MM.1S (cell line): ENCODE results near the gene FBXO42.

Experiments used
- DNase-seq: peaks from one replicate; pipeline ENCODE4 v3.0.0-alpha.2; 2015
- H2AFZ ChIP-seq: fragments of 300-600 bp; sonication (generic); 2 replicates; pipeline ENCODE4 v1.6.0; 2016; ENCODE audit warnings: antibody characterized with exemption, low read length
- H3F3A ChIP-seq: fragments of 300-600 bp; sonication (generic); 2 replicates; pipeline ENCODE4 v1.6.1; 2016; ENCODE audit warnings: mild to moderate bottlenecking, antibody characterized with exemption, low read length, moderate library complexity, mixed read lengths; ENCODE audit not compliant: insufficient read depth
- H3K27ac ChIP-seq: fragments of 300-600 bp; sonication (generic); 2 replicates; pipeline ENCODE4 v1.5.1; 2016; ENCODE audit warnings: mild to moderate bottlenecking, low read length
- H3K27me3 ChIP-seq: fragments of 300-600 bp; sonication (generic); replicated peaks from 2 replicates; pipeline ENCODE4 v1.6.0; 2016; ENCODE audit warnings: low read length; ENCODE audit not compliant: insufficient read depth
- H3K36me3 ChIP-seq: fragments of 300-600 bp; sonication (generic); replicated peaks from 2 replicates; pipeline ENCODE4 v1.6.1; 2016; ENCODE audit warnings: mild to moderate bottlenecking, low read length, mixed read lengths; ENCODE audit not compliant: insufficient read depth
- H3K4me1 ChIP-seq: fragments of 300-600 bp; sonication (generic); 2 replicates; pipeline ENCODE4 v1.6.1; 2016; ENCODE audit warnings: low read length, mixed read lengths
- H3K4me2 ChIP-seq: fragments of 300-600 bp; sonication (generic); 2 replicates; pipeline ENCODE4 v1.6.0; 2016; ENCODE audit warnings: low read depth, low read length
- H3K4me3 ChIP-seq: fragments of 300-600 bp; sonication (generic); 2 replicates; pipeline ENCODE4 v1.5.1; 2016; ENCODE audit warnings: low read length, mixed read lengths
- H3K79me2 ChIP-seq: fragments of 300-600 bp; sonication (generic); 2 replicates; pipeline ENCODE4 v1.6.1; 2016; ENCODE audit warnings: mixed run types, low read length, mixed read lengths
- H3K9ac ChIP-seq: fragments of 300-600 bp; sonication (generic); 2 replicates; pipeline ENCODE4 v1.6.1; 2016; ENCODE audit warnings: low read length, mixed read lengths
- H3K9me2 ChIP-seq: fragments of 300-600 bp; sonication (generic); replicated peaks from 2 replicates; pipeline ENCODE4 v1.6.1; 2016; ENCODE audit warnings: mild to moderate bottlenecking, low read length, mixed read lengths; ENCODE audit not compliant: insufficient read depth
- H3K9me3 ChIP-seq: fragments of 300-600 bp; sonication (generic); replicated peaks from 2 replicates; pipeline ENCODE4 v1.6.1; 2016; ENCODE audit warnings: mild to moderate bottlenecking, low read length, mixed read lengths; ENCODE audit not compliant: insufficient read depth
- H4K20me1 ChIP-seq: fragments of 300-600 bp; sonication (generic); 2 replicates; pipeline ENCODE4 v1.6.1; 2016; ENCODE audit warnings: mild to moderate bottlenecking, low read length, moderate library complexity, mixed read lengths; ENCODE audit not compliant: insufficient read depth
- CTCF ChIP-seq: fragments of 300-600 bp; sonication (generic); IDR thresholded peaks from 2 replicates; pipeline ENCODE4 v1.5.1; 2016; ENCODE audit warnings: antibody characterized with exemption, low read length, mixed read lengths
- EZH2 ChIP-seq: fragments of 300-600 bp; sonication (generic); optimal IDR thresholded peaks from 2 replicates; pipeline ENCODE3; 2017; ENCODE audit warnings: low read depth, mild to moderate bottlenecking, antibody characterized with exemption, low read length, mixed read lengths
- EZH2phosphoT487 ChIP-seq: fragments of 300-600 bp; sonication (generic); IDR thresholded peaks from 2 replicates; pipeline ENCODE4 v1.6.1; 2018; ENCODE audit warnings: antibody characterized with exemption, low read length

FBXO42 gene

GRCh38 chr1:16204216-16204615 lies 148.1 kb downstream of the FBXO42 start:
- DNase-seq = no peak
- Histone ChIP-seq H3K79me2 (no peaks in the 10 kb centered on the region), H3K9me2 (no peaks in the 10 kb centered on the region), H3K9ac (no peak overlapping the region), H3K9me3 (no peaks in the 10 kb centered on the region), H3K27me3 (no peaks in the 10 kb centered on the region), H3K36me3 (no peaks in the 10 kb centered on the region), H3K4me2 (no peak overlapping the region), H2AFZ (no peak overlapping the region), H3K4me3 (no peak overlapping the region), H4K20me1 (no peaks in the 10 kb centered on the region), H3K27ac (no peak overlapping the region), H3K4me1 (no peaks in the 10 kb centered on the region; the same call in 1 of the 2 replicates), H3F3A (peaks cover 4% of the 10 kb centered on the region; the same call in 1 of the 2 replicates)
- TF ChIP-seq EZH2 (no peak), EZH2phosphoT487 (no peak), CTCF (no peak)

- Histone ChIP-seq H3K79me2 (no peaks in the 10 kb centered on the region), H3K9ac (no peak overlapping the region), H3F3A (peaks cover 4% of the 10 kb centered on the region; the same call in 1 of the 2 replicates), H3K4me1 (no peaks in the 10 kb centered on the region; the same call in 1 of the 2 replicates), H4K20me1 (no peaks in the 10 kb centered on the region), H3K9me2 (no peaks in the 10 kb centered on the region), H3K4me2 (no peak overlapping the region), H3K27me3 (no peaks in the 10 kb centered on the region), H3K27ac (no peak overlapping the region), H2AFZ (no peak overlapping the region), H3K9me3 (no peaks in the 10 kb centered on the region), H3K36me3 (no peaks in the 10 kb centered on the region), H3K4me3 (no peak overlapping the region)
- no peak for TF ChIP-seq CTCF
- TF ChIP-seq EZH2 = no peak
- TF ChIP-seq EZH2phosphoT487 = no peak
- DNase-seq = no peak
Observed at GRCh38 chr1:16203550-16203949, 148.7 kb downstream of the FBXO42 start.

GRCh38 chr1:16202281-16203210 lies 149.7 kb downstream of the FBXO42 start:
- Histone ChIP-seq H3K9me2 (no peaks in the 10 kb centered on the region), H3K4me3 (no peak overlapping the region), H3K4me1 (no peaks in the 10 kb centered on the region; the same call in 1 of the 2 replicates), H3F3A (peaks cover 4% of the 10 kb centered on the region; the same call in 1 of the 2 replicates), H3K79me2 (no peaks in the 10 kb centered on the region), H3K36me3 (no peaks in the 10 kb centered on the region), H3K27me3 (no peaks in the 10 kb centered on the region), H2AFZ (no peak overlapping the region), H3K9ac (no peak overlapping the region), H3K4me2 (no peak overlapping the region), H4K20me1 (no peaks in the 10 kb centered on the region), H3K27ac (no peak overlapping the region), H3K9me3 (no peaks in the 10 kb centered on the region)
- no peak for DNase-seq
- no peak for TF ChIP-seq EZH2
- no peak for TF ChIP-seq CTCF
- no peak for TF ChIP-seq EZH2phosphoT487
